DOHH2 (cell line): ENCODE results near the gene HBD.

Experiments
- H3F3A ChIP-seq: fragments of 200-600 bp; sonication (generic), shearing (Covaris generic); 2 replicates; pipeline ENCODE4 v1.6.0; 2016; ENCODE audit warnings: antibody characterized with exemption, mild to moderate bottlenecking; ENCODE audit not compliant: control insufficient read depth, insufficient read depth
- H3K27ac ChIP-seq: fragments of 200-600 bp; sonication (generic); 2 replicates; pipeline ENCODE4 v1.5.1; 2014; ENCODE audit warnings: low read depth, mild to moderate bottlenecking, low read length, moderate library complexity
- H3K27me3 ChIP-seq: fragments of 200-600 bp; sonication (generic); 2 replicates; pipeline ENCODE4 v1.6.1; 2014; ENCODE audit warnings: mild to moderate bottlenecking, low read length, mixed read lengths; ENCODE audit not compliant: control insufficient read depth
- H3K36me3 ChIP-seq: fragments of 200-600 bp; sonication (generic); 2 replicates; pipeline ENCODE4 v1.6.1; 2014; ENCODE audit warnings: mild to moderate bottlenecking, low read length, moderate library complexity, mixed read lengths; ENCODE audit not compliant: control insufficient read depth
- H3K4me1 ChIP-seq: fragments of 200-600 bp; sonication (generic); 2 replicates; pipeline ENCODE4 v1.6.1; 2014; ENCODE audit warnings: mild to moderate bottlenecking, low read length, mixed read lengths; ENCODE audit not compliant: control insufficient read depth
- H3K4me2 ChIP-seq: fragments of 200-600 bp; sonication (generic); 2 replicates; pipeline ENCODE4 v1.6.0; 2014; ENCODE audit warnings: mild to moderate bottlenecking, low read length, moderate library complexity
- H3K4me3 ChIP-seq: fragments of 200-600 bp; sonication (generic); 2 replicates; pipeline ENCODE4 v1.5.1; 2014; ENCODE audit warnings: mild to moderate bottlenecking, low read length, mixed read lengths
- H3K79me2 ChIP-seq: fragments of 200-600 bp; sonication (generic); 2 replicates; pipeline ENCODE4 v1.6.1; 2014; ENCODE audit warnings: mild to moderate bottlenecking, low read length, mixed read lengths; ENCODE audit not compliant: control insufficient read depth
- H3K9me2 ChIP-seq: fragments of 200-600 bp; sonication (generic); replicated peaks from 2 replicates; pipeline ENCODE4 v1.6.1; 2014; ENCODE audit warnings: mild to moderate bottlenecking, low read length, mixed read lengths; ENCODE audit not compliant: control insufficient read depth
- H3K9me3 ChIP-seq: fragments of 200-600 bp; sonication (generic); 2 replicates; pipeline ENCODE4 v1.6.1; 2014; ENCODE audit warnings: antibody characterized with exemption, low read length, mixed read lengths; ENCODE audit not compliant: control insufficient read depth, insufficient read depth
- H4K20me1 ChIP-seq: fragments of 200-600 bp; sonication (generic); 2 replicates; pipeline ENCODE4 v1.6.0; 2014; ENCODE audit warnings: low read depth, mild to moderate bottlenecking, antibody characterized with exemption, low read length, moderate library complexity; ENCODE audit not compliant: control insufficient read depth, insufficient read depth
- CTCF ChIP-seq: fragments of 200-600 bp; sonication (generic); IDR thresholded peaks from one replicate; pipeline ENCODE4 v1.5.1; 2014; ENCODE audit warnings: antibody characterized with exemption, mild to moderate bottlenecking, low read depth, low read length; ENCODE audit not compliant: poor library complexity, severe bottlenecking
- EZH2phosphoT487 ChIP-seq: fragments of 200-600 bp; sonication (generic); IDR thresholded peaks from 2 replicates; pipeline ENCODE4 v1.6.1; 2017; ENCODE audit warnings: borderline replicate concordance, mild to moderate bottlenecking, antibody characterized with exemption, low read length, moderate library complexity, mixed read lengths

The HBD gene

DNA sequence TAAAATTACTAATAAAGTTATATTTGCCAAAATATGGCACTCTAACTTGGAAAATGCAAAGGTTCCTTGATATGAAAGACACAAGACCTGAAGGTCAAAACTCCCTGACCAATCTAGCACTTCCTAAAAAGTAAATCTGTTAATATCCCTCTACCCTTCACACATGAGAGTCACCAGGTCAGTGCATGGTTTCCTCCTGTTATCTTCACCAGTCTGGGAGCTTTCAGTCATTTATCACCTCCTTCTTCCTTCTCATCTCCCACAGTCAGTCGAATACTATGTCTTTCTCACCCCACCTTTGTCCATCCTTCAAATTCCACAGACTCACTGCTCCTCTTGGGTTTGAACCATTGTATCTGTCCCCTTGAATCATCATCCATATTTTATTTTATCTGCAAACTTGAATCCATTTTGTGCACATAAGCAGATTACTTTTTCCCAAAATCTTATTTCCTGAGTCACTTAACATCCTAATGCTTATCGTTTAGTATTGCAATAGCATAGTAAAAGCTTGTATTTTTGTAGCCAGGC is 32.8 kb upstream of the HBD start:
- H3K4me1 ChIP-seq, result no peaks in the 10 kb centered on the region
- no peaks in the 10 kb centered on the region for H3K79me2 ChIP-seq
- no peaks in the 10 kb centered on the region for H4K20me1 ChIP-seq
- H3F3A ChIP-seq, result no peaks in the 10 kb centered on the region
- TF ChIP-seq CTCF (no peak), EZH2phosphoT487 (no peak)
- no peak overlapping the region for H3K4me2 ChIP-seq
- no peaks in the 10 kb centered on the region for H3K9me3 ChIP-seq
- H3K4me3 ChIP-seq, result no peak overlapping the region
- no peaks in the 10 kb centered on the region for H3K9me2 ChIP-seq
- no peaks in the 10 kb centered on the region for H3K27me3 ChIP-seq
- no peak overlapping the region for H3K27ac ChIP-seq
- H3K36me3 ChIP-seq, result no peaks in the 10 kb centered on the region

GRCh38 chr11:5266609-5267008 is 32.3 kb upstream of the HBD start:
- H3K79me2 ChIP-seq, result no peaks in the 10 kb centered on the region
- no peak overlapping the region for H3K27ac ChIP-seq
- H3K4me2 ChIP-seq, result no peak overlapping the region
- no peaks in the 10 kb centered on the region for H3K4me1 ChIP-seq
- no peaks in the 10 kb centered on the region for H3K36me3 ChIP-seq
- H3F3A ChIP-seq, result no peaks in the 10 kb centered on the region
- no peaks in the 10 kb centered on the region for H3K9me2 ChIP-seq
- no peak overlapping the region for H3K4me3 ChIP-seq
- no peaks in the 10 kb centered on the region for H4K20me1 ChIP-seq
- H3K27me3 ChIP-seq, result no peaks in the 10 kb centered on the region
- TF ChIP-seq CTCF (no peak), EZH2phosphoT487 (no peak)
- H3K9me3 ChIP-seq, result no peaks in the 10 kb centered on the region

DNA sequence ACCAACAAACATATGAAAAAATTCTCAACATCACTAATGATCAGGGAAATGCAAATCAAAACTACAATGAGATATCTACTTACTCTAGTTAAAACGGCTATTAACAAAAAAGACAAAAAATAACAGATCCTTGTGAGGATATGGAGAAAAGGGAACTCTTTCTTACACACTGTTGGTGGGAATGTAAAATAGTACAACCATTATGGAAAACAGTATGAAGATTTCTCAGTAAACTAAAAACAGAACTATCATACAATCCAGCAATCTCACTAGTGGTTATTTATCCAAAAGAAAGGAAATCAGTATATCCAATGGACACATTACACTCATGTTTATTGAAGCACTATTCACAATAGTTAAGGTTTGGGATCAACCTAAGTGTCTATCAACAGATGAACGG is 31.5 kb upstream of the HBD start:
- Histone ChIP-seq H3F3A (no peaks in the 10 kb centered on the region), H3K79me2 (no peaks in the 10 kb centered on the region), H3K9me2 (no peaks in the 10 kb centered on the region), H3K27me3 (no peaks in the 10 kb centered on the region), H3K9me3 (no peaks in the 10 kb centered on the region), H3K4me2 (no peak overlapping the region), H4K20me1 (no peaks in the 10 kb centered on the region), H3K4me1 (no peaks in the 10 kb centered on the region), H3K27ac (no peak overlapping the region), H3K4me3 (no peak overlapping the region), H3K36me3 (no peaks in the 10 kb centered on the region)
- TF ChIP-seq EZH2phosphoT487 (no peak), CTCF (no peak)
